Ishikawa (cell line): ENCODE data around the gene MAGI2.

ENCODE experiments used
- EGR1 ChIP-seq: IDR thresholded peaks from 2 replicates; pipeline ENCODE4 v1.6.1; 2012
- RAD21 ChIP-seq: IDR thresholded peaks from 2 replicates; pipeline ENCODE4 v1.6.1; 2012; ENCODE audit warnings: low read depth

GRCh38 chr7:78038465-78039080, 1414.9 kb downstream of the MAGI2 start:
- TF ChIP-seq RAD21 (no peak), EGR1 (no peak)
